ENCODE results near the gene FAM174C.

GRCh38 chr19:1312767-1313694 lies 37.7 kb downstream of the FAM174C start:
- no peak for TF ChIP-seq CTCF (IDR thresholded peaks at IDR 0.05; ENCODE audit: low read depth, low read length)
- TF ChIP-seq EZH2phosphoT487 (IDR thresholded peaks at IDR 0.05; ENCODE audit: low read depth), result no peak

Data from OCI-LY3 (cell line).